Upper lobe of left lung (tissue), 6 donors: ENCODE measurements around the gene MARK2. TPM values are rescaled to one million over a fixed set of nuclear protein-coding genes. Genes with fewer than 3 reads are reported as not detected.

ENCODE experiments used
- ATAC-seq, 2 donors: fragments of 200-7000 bp; cut with Tn5 transposase; one replicate each; pipeline ENCODE4 v1.9.1; 2022; ENCODE audit warnings: mild to moderate bottlenecking in 2 of 2, moderate library complexity in 2 of 2; ENCODE audit not compliant: low FRiP score in 2 of 2
- DNase-seq, 2 donors: peaks; one replicate each; pipeline ENCODE4 v3.0.0-alpha.2; 2019 to 2020
- H3K27ac ChIP-seq, 4 donors: fragments of 200-600 bp; sonication (generic); one replicate each; pipeline ENCODE4 v1.5.1; 2016 to 2019
- H3K27me3 ChIP-seq, 4 donors: fragments of 200-600 bp; sonication (generic); one replicate each; pipeline ENCODE4 v1.5.1; 2017 to 2019
- H3K36me3 ChIP-seq, 4 donors: fragments of 200-600 bp; sonication (generic); one replicate each; pipeline ENCODE4 v1.5.1; 2016 to 2019
- H3K4me1 ChIP-seq, 4 donors: fragments of 200-600 bp; sonication (generic); one replicate each; pipeline ENCODE4 v1.5.1; 2018 to 2019
- H3K4me3 ChIP-seq, 4 donors: fragments of 200-600 bp; sonication (generic); one replicate each; pipeline ENCODE4 v1.5.1; 2017 to 2019; ENCODE audit warnings: mild to moderate bottlenecking in 2 of 4, moderate library complexity in 1 of 4
- H3K9me3 ChIP-seq, 4 donors: fragments of 200-600 bp; sonication (generic); one replicate each; pipeline ENCODE4 v1.5.1; 2018 to 2019
- CTCF ChIP-seq, 6 experiments: fragments of 450-650 bp in 4 of 6; fragments of 200-600 bp in 2 of 6; sonication (generic) in 2 of 6; IDR thresholded peaks; one replicate each; pipeline ENCODE4 v1.5.1; 2016 to 2019; ENCODE audit warnings: antibody characterized with exemption in 6 of 6
- EP300 ChIP-seq, 4 donors: sonication (generic); formaldehyde crosslinking; IDR thresholded peaks; one replicate each; pipeline ENCODE4 v1.5.1; 2017; ENCODE audit warnings: antibody characterized with exemption in 4 of 4, control low read depth in 2 of 4
- POLR2A ChIP-seq, 4 donors: fragments of 450-650 bp; IDR thresholded peaks; one replicate each; pipeline ENCODE4 v1.5.1; 2016 to 2017; ENCODE audit warnings: antibody characterized with exemption in 4 of 4, mild to moderate bottlenecking in 2 of 4
- POLR2AphosphoS5 ChIP-seq, 2 donors: sonication (generic); formaldehyde crosslinking; IDR thresholded peaks; one replicate each; pipeline ENCODE4 v1.5.1; 2017; ENCODE audit warnings: antibody characterized with exemption in 2 of 2
- WGBS, 2 donors: methylation state at CpG; one replicate each; pipeline ENCODE4 v1.1.5; 2017 to 2018; 5-methylcytosine and 5-hydroxymethylcytosine counted together
- total RNA-seq, 6 donors: library from RNA; depleted of rRNA in 4 of 6; stranded (reverse); fragments of >200 nt in 4 of 6; gene quantifications; one replicate each; pipeline versions ENCODE4 v1.1.0 to v1.2.1, GENCODE V29; 2016 to 2021
- donor health status: DM: no; HTN: no; CAD: no; lungs with moderate emphysema.
- donor health status: DM: no; HTN: yes; CAD: no; lungs with severe emphysema.

The MARK2 gene
- total RNA-seq, 6 donors from 2014 or later, result 41.7 to 67.1 (median 50.7) TPM

DNA sequence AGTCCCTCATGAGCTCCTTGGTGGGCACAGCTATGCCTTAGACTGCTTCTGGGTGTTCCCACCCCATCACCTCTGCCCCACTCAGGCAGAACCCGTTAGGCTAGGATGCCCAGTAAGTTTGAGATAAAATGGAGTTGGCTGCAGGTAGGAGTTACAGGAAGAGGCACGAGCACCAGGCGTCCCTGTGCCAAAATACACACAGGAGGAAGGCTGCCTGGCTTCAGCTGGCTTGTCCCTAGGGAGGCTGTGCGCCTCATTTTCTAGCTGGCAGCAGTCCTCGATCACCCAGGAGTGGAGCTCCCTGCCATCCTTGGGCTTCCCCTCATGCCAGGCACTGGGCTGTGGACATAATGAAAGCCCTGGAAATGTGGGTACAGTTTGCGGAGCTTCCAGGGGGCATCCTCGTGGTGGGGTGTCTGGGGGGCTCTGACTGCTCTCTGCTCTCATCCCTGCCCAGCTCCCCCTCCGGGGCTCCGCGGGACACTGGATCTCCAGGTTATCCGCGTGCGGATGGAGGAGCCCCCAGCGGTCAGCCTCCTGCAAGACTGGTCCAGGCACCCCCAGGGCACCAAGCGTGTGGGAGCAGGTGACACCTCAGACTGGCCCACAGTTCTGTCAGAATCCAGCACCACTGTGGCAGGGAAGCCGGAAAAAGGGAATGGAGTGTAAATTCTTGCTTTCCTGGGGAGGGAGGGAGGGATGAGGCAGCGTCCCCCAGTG is 12.3 kb upstream of the MARK2 start:
- Histone ChIP-seq H3K27me3 (no peaks in the 10 kb centered on the region), H3K4me3 (no peak overlapping the region), H3K9me3 (no peaks in the 10 kb centered on the region), H3K36me3 (peaks cover 8 to 61% (median 46%) of the 10 kb centered on the region in 4 donors), H3K27ac (no peak overlapping the region), H3K4me1 (no peaks in the 10 kb centered on the region)
- no peak for TF ChIP-seq POLR2A (IDR thresholded peaks at IDR 0.05)
- no peak for TF ChIP-seq POLR2AphosphoS5 (IDR thresholded peaks at IDR 0.05)
- no peak for TF ChIP-seq CTCF (IDR thresholded peaks at IDR 0.05)
- no peak for TF ChIP-seq EP300 (IDR thresholded peaks at IDR 0.05)
- 70 to 85% methylated on average over 6 to 17 of the region's 17 CpGs for WGBS, 2 donors
- DNase-seq, result peak in 1 of 2 donors; percentile 38
- ATAC-seq, result no peak

GRCh38 chr11:63829823-63830489 is 9.0 kb upstream of the MARK2 start:
- no peaks in the 10 kb centered on the region for H3K27me3 ChIP-seq
- no peaks in the 10 kb centered on the region for H3K4me1 ChIP-seq
- no peak overlapping the region for H3K4me3 ChIP-seq
- TF ChIP-seq CTCF (IDR thresholded peaks at IDR 0.05), result no peak
- no peak for TF ChIP-seq POLR2AphosphoS5 (IDR thresholded peaks at IDR 0.05)
- TF ChIP-seq POLR2A (IDR thresholded peaks at IDR 0.05), result no peak
- TF ChIP-seq EP300 (IDR thresholded peaks at IDR 0.05), result no peak
- no peaks in the 10 kb centered on the region for H3K9me3 ChIP-seq
- ATAC-seq, result no peak
- H3K36me3 ChIP-seq, result peaks cover 0 to 28% (median 16%) of the 10 kb centered on the region in 4 donors
- 90 to 100% methylated on average over 1 to 7 of the region's 8 CpGs for WGBS, 2 donors
- H3K27ac ChIP-seq, result no peak overlapping the region
- DNase-seq, result no peak

GRCh38 chr11:63831326-63831725 is 7.6 kb upstream of the MARK2 start:
- TF ChIP-seq EP300 (IDR thresholded peaks at IDR 0.05), result no peak
- TF ChIP-seq POLR2AphosphoS5 (IDR thresholded peaks at IDR 0.05), result no peak
- TF ChIP-seq POLR2A (IDR thresholded peaks at IDR 0.05), result no peak
- no peak for TF ChIP-seq CTCF (IDR thresholded peaks at IDR 0.05)
- no peak overlapping the region for H3K27ac ChIP-seq

DNA sequence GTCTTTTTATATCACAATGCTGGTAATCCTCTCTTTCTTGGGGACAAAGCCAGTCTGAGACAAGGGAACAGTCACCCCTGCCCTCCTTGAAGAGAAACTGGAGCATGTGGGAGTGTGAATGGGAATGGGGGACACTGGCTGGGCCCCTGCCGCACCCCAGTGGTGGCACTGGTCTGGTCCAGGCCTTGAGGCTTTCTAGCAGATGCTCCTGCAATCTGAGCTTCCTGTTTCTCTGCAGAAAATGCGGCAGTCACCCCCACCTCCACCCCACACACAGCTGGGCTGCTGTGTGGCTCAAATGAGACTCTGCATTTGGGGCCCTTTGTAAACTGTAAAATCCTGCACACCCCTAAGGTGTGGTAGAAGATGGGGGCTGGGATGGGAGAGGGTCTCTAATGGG is 6.6 kb upstream of the MARK2 start:
- peaks cover 1 to 4% (median 2%) of the 10 kb centered on the region in 4 donors for H3K4me1 ChIP-seq
- ATAC-seq (no peak), DNase-seq (no peak)
- H3K36me3 ChIP-seq, result peaks cover 0 to 4% (median 3%) of the 10 kb centered on the region in 4 donors
- no peak for TF ChIP-seq POLR2AphosphoS5 (IDR thresholded peaks at IDR 0.05)
- no peak for TF ChIP-seq CTCF (IDR thresholded peaks at IDR 0.05)
- no peak for TF ChIP-seq POLR2A (IDR thresholded peaks at IDR 0.05)
- no peak for TF ChIP-seq EP300 (IDR thresholded peaks at IDR 0.05)
- H3K27me3 ChIP-seq, result no peaks in the 10 kb centered on the region
- no peak overlapping the region for H3K4me3 ChIP-seq
- 41 to 65% methylated on average over 2 of the region's 2 CpGs for WGBS, 2 donors
- no peaks in the 10 kb centered on the region for H3K9me3 ChIP-seq
- no peak overlapping the region for H3K27ac ChIP-seq

More at GRCh38 chr11:63831326-63831725, 7.6 kb upstream of the MARK2 start:
- no peak overlapping the region for H3K4me3 ChIP-seq
- no peaks in the 10 kb centered on the region for H3K9me3 ChIP-seq
- no peaks in the 10 kb centered on the region for H3K27me3 ChIP-seq
- DNase-seq, result no peak
- no peaks in the 10 kb centered on the region for H3K4me1 ChIP-seq
- 80 to 91% methylated on average over 7 of the region's 7 CpGs for WGBS, 2 donors
- H3K36me3 ChIP-seq, result peaks cover 0 to 15% (median 11%) of the 10 kb centered on the region in 4 donors
- ATAC-seq, result no peak
